GM12878 (cell line): Measurements from ENCODE around the gene ATP6AP2.

Source experiments
- CEBPB ChIP-seq, 2 experiments: fragments of 150-350 bp in 1 of 2; IDR thresholded peaks; 2 replicates each; pipeline ENCODE4 v1.6.1; 2012 to 2014; ENCODE audit warnings: low read depth in 2 of 2, low read length in 2 of 2, borderline replicate concordance in 1 of 2, inconsistent platforms in 1 of 2
- EED ChIP-seq: sonication (generic); IDR thresholded peaks from 2 replicates; pipeline ENCODE4 v1.6.1; 2016; ENCODE audit warnings: antibody characterized with exemption, low read depth
- POLR2A ChIP-seq: IDR thresholded peaks from 2 replicates; pipeline ENCODE4 v1.6.1; 2011; ENCODE audit warnings: low read depth, mild to moderate bottlenecking, low read length

DNA sequence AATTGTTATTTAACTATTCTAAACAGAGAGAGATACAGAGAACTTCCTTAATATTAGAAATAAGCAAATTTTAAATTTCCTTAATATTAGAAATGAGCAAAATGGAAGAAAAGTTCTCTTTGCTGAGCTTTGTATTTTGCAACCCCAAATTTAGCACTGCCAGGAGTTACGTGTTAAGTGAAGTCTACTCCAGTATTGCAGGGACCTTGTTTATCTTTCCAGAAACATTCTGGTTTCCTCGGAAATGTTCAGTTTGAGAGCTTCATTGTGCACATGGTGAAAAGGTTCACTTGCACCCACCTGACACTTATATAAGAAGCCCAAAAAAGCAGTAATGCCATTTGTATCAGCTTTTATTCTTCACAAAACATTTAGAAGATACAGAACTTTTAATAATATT is 72.8 kb downstream of the ATP6AP2 start:
- TF ChIP-seq POLR2A = no peak
- no peak for TF ChIP-seq EED
- TF ChIP-seq CEBPB (IDR thresholded peaks at IDR 0.05; ENCODE audit: borderline replicate concordance in 1 of 2, low read depth in 2 of 2, low read length in 2 of 2) = no peak
